GM12892 (cell line): Measurements from ENCODE around the gene TCN1.

Experiments
- POLR2A ChIP-seq: IDR thresholded peaks from 2 replicates; pipeline ENCODE4 v1.6.1; 2011; ENCODE audit warnings: low read depth, low read length, control low read depth
- POLR2AphosphoS5 ChIP-seq: IDR thresholded peaks from 2 replicates; pipeline ENCODE4 v1.6.1; 2011; ENCODE audit warnings: low read depth, low read length, control low read depth

- TF ChIP-seq POLR2AphosphoS5 (no peak), POLR2A (no peak)
These were observed 1.7 kb upstream of the TCN1 start for GRCh38 chr11:59867946-59868345.
